ENCODE measurements around the gene P3H4.

Gene P3H4

DNA sequence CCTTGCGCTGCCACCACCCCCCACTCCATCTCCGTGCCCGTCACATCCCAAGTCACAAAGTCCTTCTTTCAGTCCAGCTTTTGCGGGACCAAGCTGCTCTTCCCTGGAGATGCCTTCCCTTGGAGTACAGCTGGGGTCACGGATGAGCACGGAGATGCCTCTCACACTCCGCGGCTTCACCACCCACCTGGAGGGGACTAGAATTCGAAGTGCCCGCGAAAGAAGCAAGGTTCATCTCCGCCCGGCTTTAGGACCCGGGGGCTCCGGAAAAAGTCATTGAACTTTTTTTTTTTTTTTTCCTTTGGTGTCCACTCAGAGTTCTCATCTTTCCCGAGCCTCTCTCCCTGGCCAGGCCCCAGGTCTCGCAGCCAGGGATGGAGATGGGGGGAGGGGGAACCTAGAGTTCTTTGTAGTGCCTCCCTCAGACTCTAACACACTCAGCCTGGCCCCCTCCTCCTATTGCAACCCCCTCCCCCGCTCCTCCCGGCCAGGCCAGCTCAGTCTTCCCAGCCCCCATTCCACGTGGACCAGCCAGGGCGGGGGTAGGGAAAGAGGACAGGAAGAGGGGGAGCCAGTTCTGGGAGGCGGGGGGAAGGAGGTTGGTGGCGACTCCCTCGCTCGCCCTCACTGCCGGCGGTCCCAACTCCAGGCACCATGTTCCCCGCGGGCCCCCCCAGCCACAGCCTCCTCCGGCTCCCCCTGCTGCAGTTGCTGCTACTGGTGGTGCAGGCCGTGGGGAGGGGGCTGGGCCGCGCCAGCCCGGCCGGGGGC, 817 bp upstream of the P3H4 start, which contains the start of gene FKBP10:
TSS of gene FKBP10 (plus strand) at position 624 of the 771 bp plus-strand sequence. CDS start at position 655, 31 bp downstream.
- Histone ChIP-seq H3K4me1 (ENCODE audit: low read length) (0 out of 2 replicates have a peak, but pooled peaks cover 10% of the 10 kb centered on the region), H3K79me2 (ENCODE audit: low read length) (no peaks in the 10 kb centered on the region), H3K36me3 (replicated peaks; ENCODE audit: insufficient read depth, low read length) (no peaks in the 10 kb centered on the region), H3F3A (ENCODE audit: insufficient read depth, low read length) (no peaks in the 10 kb centered on the region; the same call in 1 of the 2 replicates), H3K27ac (ENCODE audit: low read length) (no peak within 1 kb of the TSS), H4K20me1 (ENCODE audit: insufficient read depth, low read length) (no peaks in the 10 kb centered on the region), H3K4me2 (ENCODE audit: low read depth, low read length) (peak within 1 kb of the TSS; percentile 99), H3K4me3 (ENCODE audit: low read length) (peak within 1 kb of the TSS; percentile 72), H3K9me2 (replicated peaks; ENCODE audit: insufficient read depth, low read length) (no peaks in the 10 kb centered on the region), H3K9me3 (replicated peaks; ENCODE audit: insufficient read depth, low read length) (no peaks in the 10 kb centered on the region), H3K27me3 (replicated peaks; ENCODE audit: insufficient read depth, low read length) (0 out of 2 replicates have a peak, but pooled peaks cover 4% of the 10 kb centered on the region), H3K9ac (ENCODE audit: low read length) (peak within 1 kb of the TSS; percentile 55; the same call in 1 of the 2 replicates), H2AFZ (ENCODE audit: low read length) (peak within 1 kb of the TSS; percentile 94)
- DNase-seq = peak; percentile 38
- TF ChIP-seq EZH2 (optimal IDR thresholded peaks at IDR 0.05; ENCODE audit: low read depth, low read length) (no peak), EZH2phosphoT487 (IDR thresholded peaks at IDR 0.05; ENCODE audit: low read length) (no peak), CTCF (IDR thresholded peaks at IDR 0.05; ENCODE audit: low read length) (no peak)

DNA sequence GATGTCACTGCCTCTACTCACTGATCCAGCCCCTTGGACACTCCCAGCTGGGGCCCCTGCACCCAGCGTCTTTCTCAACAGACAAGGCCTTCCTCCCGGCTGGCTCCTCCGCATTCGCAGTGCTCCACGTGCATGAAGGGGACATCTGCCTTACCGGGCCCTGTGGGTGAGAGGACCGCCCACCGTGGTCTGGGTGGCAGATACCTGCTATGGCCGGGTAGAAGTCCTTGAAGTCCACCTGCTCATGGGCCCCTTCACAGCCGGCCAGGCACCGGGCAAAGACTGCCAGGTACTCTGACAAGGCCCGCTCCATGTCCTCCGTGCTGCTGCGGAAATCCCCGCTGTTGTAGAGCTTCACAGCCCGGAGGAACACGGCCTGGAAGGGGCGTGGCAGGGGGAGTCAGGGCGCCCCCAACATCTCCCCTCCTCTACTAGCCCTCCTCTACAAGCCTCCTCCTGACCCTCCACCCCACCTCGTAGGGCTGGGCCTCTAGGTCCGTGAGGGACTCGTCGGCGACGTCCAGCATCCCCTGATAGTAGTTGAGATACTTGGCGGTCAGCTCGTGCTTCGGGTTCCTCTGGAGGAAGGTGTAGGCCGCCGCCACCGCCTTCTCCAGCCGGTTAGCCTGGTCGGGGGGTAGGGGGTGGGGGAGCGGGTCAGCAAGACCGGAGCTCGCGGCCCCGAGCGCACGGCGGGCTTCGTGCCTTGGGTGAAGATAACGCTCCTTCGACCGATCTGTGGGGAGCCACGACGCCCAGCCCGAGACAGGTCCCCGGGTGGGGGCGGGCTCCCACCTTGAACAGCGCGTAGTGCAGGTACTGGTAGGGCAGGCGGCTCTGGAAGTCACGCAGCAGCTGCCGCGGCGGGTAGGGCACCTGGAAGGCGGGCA, 845 bp downstream of the P3H4 start:
- peak overlapping the region; percentile 94 for H2AFZ ChIP-seq (ENCODE audit: low read length)
- H3K36me3 ChIP-seq (replicated peaks; ENCODE audit: insufficient read depth, low read length) = no peaks in the 10 kb centered on the region
- no peak for TF ChIP-seq EZH2phosphoT487 (IDR thresholded peaks at IDR 0.05; ENCODE audit: low read length)
- no peak for TF ChIP-seq EZH2 (optimal IDR thresholded peaks at IDR 0.05; ENCODE audit: low read depth, low read length)
- TF ChIP-seq CTCF (IDR thresholded peaks at IDR 0.05; ENCODE audit: low read length) = no peak
- H3K9me3 ChIP-seq (replicated peaks; ENCODE audit: insufficient read depth, low read length) = no peaks in the 10 kb centered on the region
- no peak for DNase-seq
- H3K4me3 ChIP-seq (ENCODE audit: low read length) = peak overlapping the region; percentile 72
- peak overlapping the region; percentile 55; the same call in 1 of the 2 replicates for H3K9ac ChIP-seq (ENCODE audit: low read length)
- H3F3A ChIP-seq (ENCODE audit: insufficient read depth, low read length) = no peaks in the 10 kb centered on the region; the same call in 1 of the 2 replicates
- no peaks in the 10 kb centered on the region for H4K20me1 ChIP-seq (ENCODE audit: insufficient read depth, low read length)
- H3K27me3 ChIP-seq (replicated peaks; ENCODE audit: insufficient read depth, low read length) = 0 out of 2 replicates have a peak, but pooled peaks cover 4% of the 10 kb centered on the region
- H3K9me2 ChIP-seq (replicated peaks; ENCODE audit: insufficient read depth, low read length) = no peaks in the 10 kb centered on the region
- peak overlapping the region; percentile 99 for H3K4me2 ChIP-seq (ENCODE audit: low read depth, low read length)
- no peaks in the 10 kb centered on the region for H3K79me2 ChIP-seq (ENCODE audit: low read length)
- H3K4me1 ChIP-seq (ENCODE audit: low read length) = 0 out of 2 replicates have a peak, but pooled peaks cover 10% of the 10 kb centered on the region
- no peak overlapping the region for H3K27ac ChIP-seq (ENCODE audit: low read length)

- H3K9me3 ChIP-seq (replicated peaks; ENCODE audit: insufficient read depth, low read length) = no peaks in the 10 kb centered on the region
- H3K9ac ChIP-seq (ENCODE audit: low read length) = no peak overlapping the region
- no peak overlapping the region for H3K4me2 ChIP-seq (ENCODE audit: low read depth, low read length)
These were observed 4.9 kb downstream of the P3H4 start for GRCh38 chr17:41806685-41807445.

More at GRCh38 chr17:41806685-41807445, 4.9 kb downstream of the P3H4 start:
- Histone ChIP-seq H3K36me3 (replicated peaks; ENCODE audit: insufficient read depth, low read length) (no peaks in the 10 kb centered on the region), H3K9me2 (replicated peaks; ENCODE audit: insufficient read depth, low read length) (no peaks in the 10 kb centered on the region), H3K4me1 (ENCODE audit: low read length) (0 out of 2 replicates have a peak, but pooled peaks cover 4% of the 10 kb centered on the region), H3K79me2 (ENCODE audit: low read length) (no peaks in the 10 kb centered on the region), H3K4me3 (ENCODE audit: low read length) (no peak overlapping the region), H4K20me1 (ENCODE audit: insufficient read depth, low read length) (no peaks in the 10 kb centered on the region), H3K27me3 (replicated peaks; ENCODE audit: insufficient read depth, low read length) (no peaks in the 10 kb centered on the region), H3K27ac (ENCODE audit: low read length) (no peak overlapping the region), H3F3A (ENCODE audit: insufficient read depth, low read length) (no peaks in the 10 kb centered on the region), H2AFZ (ENCODE audit: low read length) (no peak overlapping the region)
- TF ChIP-seq CTCF (IDR thresholded peaks at IDR 0.05; ENCODE audit: low read length) = no peak
- TF ChIP-seq EZH2phosphoT487 (IDR thresholded peaks at IDR 0.05; ENCODE audit: low read length) = no peak
- no peak for TF ChIP-seq EZH2 (optimal IDR thresholded peaks at IDR 0.05; ENCODE audit: low read depth, low read length)
- no peak for DNase-seq
